Smooth muscle cell (in vitro differentiated cells): ENCODE data around the gene PHETA1. TPM values are rescaled to one million over a fixed set of nuclear protein-coding genes. Genes with fewer than 3 reads are reported as not detected.

Experiments used
- DNase-seq: peaks from one replicate; lab custom pipeline; 2025; ENCODE audit not compliant: unreplicated experiment; lab: John Stamatoyannopoulos, UW
- H2AFZ ChIP-seq: fragments of 200-600 bp; sonication (generic); 2 replicates; pipeline ENCODE4 v1.6.0; 2016; ENCODE audit warnings: antibody characterized with exemption, low read depth, mild to moderate bottlenecking
- H3F3A ChIP-seq: fragments of 200-600 bp; sonication (generic); 2 replicates; pipeline ENCODE4 v1.6.0; 2017; ENCODE audit warnings: antibody characterized with exemption, low read depth
- H3K27ac ChIP-seq: fragments of 200-600 bp; sonication (generic); 2 replicates; pipeline ENCODE4 v1.5.1; 2016; ENCODE audit warnings: low read depth, mild to moderate bottlenecking
- H3K27me3 ChIP-seq: fragments of 200-600 bp; sonication (generic); 2 replicates; pipeline ENCODE4 v1.6.1; 2016; ENCODE audit warnings: low read depth, mild to moderate bottlenecking
- H3K36me3 ChIP-seq: fragments of 200-600 bp; sonication (generic); 2 replicates; pipeline ENCODE4 v1.5.1; 2016; ENCODE audit warnings: low read depth
- H3K4me1 ChIP-seq: fragments of 200-600 bp; sonication (generic); 2 replicates; pipeline ENCODE4 v1.5.1; 2016; ENCODE audit warnings: low read depth
- H3K4me2 ChIP-seq: fragments of 200-600 bp; sonication (generic); 2 replicates; pipeline ENCODE4 v1.6.0; 2016; ENCODE audit warnings: mild to moderate bottlenecking
- H3K4me3 ChIP-seq: fragments of 200-600 bp; sonication (generic); 2 replicates; pipeline ENCODE4 v1.5.1; 2016; ENCODE audit warnings: mild to moderate bottlenecking
- H3K79me2 ChIP-seq: fragments of 200-600 bp; sonication (generic); 2 replicates; pipeline ENCODE4 v1.6.0; 2016; ENCODE audit warnings: low read depth, mild to moderate bottlenecking
- H3K9ac ChIP-seq: fragments of 200-600 bp; sonication (generic); 2 replicates; pipeline ENCODE4 v1.6.0; 2016; ENCODE audit warnings: low read depth
- H3K9me3 ChIP-seq: fragments of 200-600 bp; sonication (generic); replicated peaks from 2 replicates; pipeline ENCODE4 v1.5.1; 2016; ENCODE audit warnings: low read depth
- H4K20me1 ChIP-seq: fragments of 200-600 bp; sonication (generic); 2 replicates; pipeline ENCODE4 v1.6.0; 2016; ENCODE audit warnings: low read depth
- CTCF ChIP-seq: fragments of 200-600 bp; sonication (generic); IDR thresholded peaks from 2 replicates; pipeline ENCODE4 v1.5.1; 2017; ENCODE audit warnings: borderline replicate concordance, mild to moderate bottlenecking, antibody characterized with exemption; ENCODE audit not compliant: insufficient read depth, poor library complexity, severe bottlenecking
- WGBS: methylation state at CpG from one replicate; pipeline ENCODE4 v1.1.7; 2016; ENCODE audit warnings: low lambda C conversion rate; 5-methylcytosine and 5-hydroxymethylcytosine counted together
- polyA plus RNA-seq: library from polyadenylated mRNA; unstranded; fragments of >200 nt; fragmentation: Nextera tagmentation; extraction: Ambion mirVana; gene quantifications from 2 replicates; pipeline ENCODE4 v1.2.1, GENCODE V29; 2016
- total RNA-seq: library from RNA; depleted of rRNA; stranded (reverse); fragments of >200 nt; gene quantifications from 2 replicates; pipeline ENCODE4 v1.2.3, GENCODE V29; 2014

The PHETA1 gene
- total and polyA plus RNA-seq, 2 experiments from 2014 or later = 2.9 to 9.3 TPM

GRCh38 chr12:111369496-111370220 lies 763 bp upstream of the PHETA1 start:
- Histone ChIP-seq H3K4me2 (peak overlapping the region; percentile 96), H4K20me1 (peaks cover 10% of the 10 kb centered on the region), H3K9me3 (no peaks in the 10 kb centered on the region), H2AFZ (peak overlapping the region; percentile 93), H3K27me3 (no peaks in the 10 kb centered on the region), H3K27ac (no peak overlapping the region), H3K4me3 (peak overlapping the region; percentile 97), H3K9ac (peak overlapping the region; percentile 80), H3K79me2 (peaks cover 3% of the 10 kb centered on the region), H3K4me1 (peaks cover 13% of the 10 kb centered on the region), H3K36me3 (no peaks in the 10 kb centered on the region), H3F3A (no peaks in the 10 kb centered on the region)
- 80% methylated on average over 13 of the region's 13 CpGs for WGBS
- DNase-seq = no peak
- TF ChIP-seq CTCF = no peak

DNA sequence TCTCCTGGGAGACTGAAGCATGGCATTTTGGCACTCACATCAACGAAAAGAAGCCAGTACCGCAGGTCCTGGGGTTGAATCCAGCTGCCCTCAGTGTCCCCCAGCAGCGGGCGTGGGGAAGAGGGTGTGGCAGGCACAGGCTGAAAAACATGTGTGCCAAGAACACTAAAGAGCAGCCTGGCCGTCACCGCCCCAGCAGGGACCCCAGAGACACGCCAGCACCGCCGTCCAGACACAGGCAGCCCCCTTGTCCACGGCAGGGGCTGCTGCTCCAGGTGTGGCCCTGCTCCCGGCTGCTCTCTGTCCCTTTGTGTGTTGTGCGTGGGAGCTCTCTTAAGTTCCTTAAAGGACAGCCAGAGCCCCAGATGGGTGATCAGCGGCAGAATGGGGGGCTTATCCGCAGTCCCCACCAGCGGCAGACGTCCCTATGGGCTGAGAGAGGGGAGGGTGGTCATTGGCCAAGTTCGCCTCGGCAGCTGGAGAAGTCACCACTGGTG lies 556 bp downstream of the PHETA1 start:
- Histone ChIP-seq H4K20me1 (peaks cover 10% of the 10 kb centered on the region), H3K9ac (peak overlapping the region; percentile 80), H3K4me2 (peak overlapping the region; percentile 96), H2AFZ (peak overlapping the region; percentile 93), H3K9me3 (no peaks in the 10 kb centered on the region), H3K4me3 (peak overlapping the region; percentile 97), H3K27ac (no peak overlapping the region), H3F3A (no peaks in the 10 kb centered on the region), H3K27me3 (no peaks in the 10 kb centered on the region), H3K4me1 (peaks cover 13% of the 10 kb centered on the region), H3K79me2 (peaks cover 3% of the 10 kb centered on the region), H3K36me3 (no peaks in the 10 kb centered on the region)
- no peak for DNase-seq
- TF ChIP-seq CTCF = no peak
- 6% methylated on average over 18 of the region's 18 CpGs for WGBS

GRCh38 chr12:111367661-111368221 lies 1.2 kb downstream of the PHETA1 start:
- WGBS = 50% methylated on average over 7 of the region's 7 CpGs
- H3K9ac ChIP-seq = no peak overlapping the region
- H3K36me3 ChIP-seq = no peaks in the 10 kb centered on the region
- no peaks in the 10 kb centered on the region for H3K27me3 ChIP-seq
- H4K20me1 ChIP-seq = peaks cover 10% of the 10 kb centered on the region
- no peak overlapping the region for H3K27ac ChIP-seq
- H2AFZ ChIP-seq = peak overlapping the region; percentile 93
- H3K9me3 ChIP-seq = no peaks in the 10 kb centered on the region
- H3K4me3 ChIP-seq = peak overlapping the region; percentile 97
- no peak for TF ChIP-seq CTCF
- peaks cover 13% of the 10 kb centered on the region for H3K4me1 ChIP-seq
- H3F3A ChIP-seq = no peaks in the 10 kb centered on the region
- DNase-seq = no peak
- peaks cover 3% of the 10 kb centered on the region for H3K79me2 ChIP-seq
- H3K4me2 ChIP-seq = peak overlapping the region; percentile 96
